Keratinocyte (primary cell): ENCODE measurements around the gene CHST15. TPM values are rescaled to one million over a fixed set of nuclear protein-coding genes. Genes with fewer than 3 reads are reported as not detected.

ENCODE experiments used
- DNase-seq: peaks from one replicate; pipeline ENCODE4 v3.0.0-alpha.2; 2011; ENCODE audit warnings: low read depth, missing footprints, low spot score
- FAIRE-seq: peaks from 2 replicates; lab custom pipeline; 2011; peaks lifted over from hg19 to GRCh38; lab: Jason Lieb, UNC
- H2AFZ ChIP-seq: 2 replicates; pipeline ENCODE4 v1.6.0; 2012; ENCODE audit warnings: low read length, control low read depth, inconsistent platforms; ENCODE audit not compliant: control insufficient read depth
- H3K27ac ChIP-seq: 2 replicates; pipeline ENCODE4 v1.5.1; 2011; ENCODE audit warnings: low read length; ENCODE audit not compliant: control insufficient read depth, insufficient read depth
- H3K27me3 ChIP-seq: 3 replicates; pipeline ENCODE4 v1.6.0; 2011; ENCODE audit warnings: low read length; ENCODE audit not compliant: control insufficient read depth, insufficient read depth; ENCODE audit errors: extremely low read depth
- H3K36me3 ChIP-seq, 2 experiments: 2 replicates in 1 of 2; 3 replicates in 1 of 2; pipeline ENCODE4 v1.5.1; 2011; ENCODE audit warnings: low read length in 2 of 2, mild to moderate bottlenecking in 1 of 2; ENCODE audit not compliant: control insufficient read depth in 2 of 2, insufficient read depth in 2 of 2; ENCODE audit errors: extremely low read depth in 1 of 2
- H3K4me1 ChIP-seq: 3 replicates; pipeline ENCODE4 v1.5.1; 2011; ENCODE audit warnings: low read length; ENCODE audit not compliant: control insufficient read depth, insufficient read depth; ENCODE audit errors: extremely low read depth
- H3K4me2 ChIP-seq: 3 replicates; pipeline ENCODE4 v1.6.0; 2011; ENCODE audit warnings: low read depth, low read length; ENCODE audit not compliant: control insufficient read depth, insufficient read depth; ENCODE audit errors: extremely low read depth
- H3K4me3 ChIP-seq, 3 experiments: fragments of 200-600 bp in 1 of 3; sonication (generic) in 1 of 3; 2 replicates in 2 of 3; 3 replicates in 1 of 3; pipeline ENCODE4 v1.5.1; 2011 to 2016; ENCODE audit warnings: low read length in 3 of 3, mild to moderate bottlenecking in 3 of 3, control low read depth in 2 of 3, inconsistent platforms in 1 of 3, low read depth in 1 of 3, mixed read lengths in 1 of 3, mixed run types in 1 of 3, moderate library complexity in 1 of 3; ENCODE audit not compliant: control insufficient read depth in 2 of 3, insufficient read depth in 2 of 3; ENCODE audit errors: extremely low read depth in 1 of 3
- H3K79me2 ChIP-seq: 2 replicates; pipeline ENCODE4 v1.6.0; 2012; ENCODE audit warnings: low read length; ENCODE audit not compliant: control insufficient read depth, insufficient read depth
- H3K9ac ChIP-seq: 3 replicates; pipeline ENCODE4 v1.6.0; 2011; ENCODE audit warnings: low read length; ENCODE audit not compliant: control insufficient read depth, insufficient read depth; ENCODE audit errors: extremely low read depth
- H3K9me1 ChIP-seq: 3 replicates; pipeline ENCODE4 v1.6.0; 2011; ENCODE audit warnings: low read length; ENCODE audit not compliant: control insufficient read depth, insufficient read depth; ENCODE audit errors: extremely low read depth
- H3K9me3 ChIP-seq: 2 replicates; pipeline ENCODE4 v1.5.1; 2012; ENCODE audit warnings: low read depth, low read length; ENCODE audit not compliant: control insufficient read depth
- H4K20me1 ChIP-seq: 3 replicates; pipeline ENCODE4 v1.6.0; 2011; ENCODE audit warnings: low read length; ENCODE audit not compliant: control insufficient read depth, insufficient read depth; ENCODE audit errors: extremely low read depth
- EZH2 ChIP-seq: IDR thresholded peaks from one replicate; pipeline ENCODE4 v1.6.1; 2012; ENCODE audit warnings: inconsistent platforms, mild to moderate bottlenecking, low read length, moderate library complexity
- dilution Hi-C: fragments of 300-500 bp; cut with MboI; formaldehyde crosslinking; loops from one replicate; pipeline ENCODE4 v1.7.0; 2020; ENCODE audit warnings: low sequenced_read_pairs; ENCODE audit not compliant: extremely low pct_ligation_motif_present
- polyA plus RNA-seq, 5 experiments: library from polyadenylated mRNA; depleted of rRNA in 3 of 5; stranded (reverse) in 3 of 5; stranded (forward) in 1 of 5; unstranded in 1 of 5; fragments of >200 nt; gene quantifications; 1 replicate in 1 of 5; 2 replicates in 3 of 5; 3 replicates in 1 of 5; pipeline versions ENCODE4 v1.2.1 to v1.2.3, GENCODE V29; 2011 to 2012; ENCODE audit warnings: missing spikeins in 2 of 5, low read depth in 1 of 5, low replicate concordance in 1 of 5
- TF ChIP-seq, protein P1 (sequence below), 3 experiments: IDR thresholded peaks in 1 of 3; conservative IDR thresholded peaks in 1 of 3; optimal IDR thresholded peaks in 1 of 3; 2 replicates in 2 of 3; 3 replicates in 1 of 3; pipeline versions ENCODE3 to v1.5.1; 2011; ENCODE audit warnings: low read length in 3 of 3, mild to moderate bottlenecking in 3 of 3, moderate library complexity in 2 of 3, control low read depth in 1 of 3, inconsistent platforms in 1 of 3; ENCODE audit not compliant: insufficient read depth in 2 of 3; ENCODE audit errors: extremely low read depth in 1 of 3

CHST15 gene
- polyA plus RNA-seq, 1 donor (not counting 4 experiments of a cell fraction or from before 2014, with no cell fraction given): 24.5 TPM

- Histone ChIP-seq H3K36me3 (peaks cover 26 to 27% of the 10 kb centered on the region in 2 experiments), H3K4me3 (no peak overlapping the region), H3K79me2 (no peaks in the 10 kb centered on the region), H3K9me3 (no peaks in the 10 kb centered on the region), H4K20me1 (no peaks in the 10 kb centered on the region), H3K4me1 (no peaks in the 10 kb centered on the region), H3K27me3 (no peaks in the 10 kb centered on the region), H3K9me1 (no peaks in the 10 kb centered on the region), H3K4me2 (no peak overlapping the region), H3K27ac (no peak overlapping the region), H3K9ac (no peak overlapping the region), H2AFZ (no peak overlapping the region)
- no peak for DNase-seq
- TF ChIP-seq EZH2: no peak
- TF ChIP-seq, protein P1, sequence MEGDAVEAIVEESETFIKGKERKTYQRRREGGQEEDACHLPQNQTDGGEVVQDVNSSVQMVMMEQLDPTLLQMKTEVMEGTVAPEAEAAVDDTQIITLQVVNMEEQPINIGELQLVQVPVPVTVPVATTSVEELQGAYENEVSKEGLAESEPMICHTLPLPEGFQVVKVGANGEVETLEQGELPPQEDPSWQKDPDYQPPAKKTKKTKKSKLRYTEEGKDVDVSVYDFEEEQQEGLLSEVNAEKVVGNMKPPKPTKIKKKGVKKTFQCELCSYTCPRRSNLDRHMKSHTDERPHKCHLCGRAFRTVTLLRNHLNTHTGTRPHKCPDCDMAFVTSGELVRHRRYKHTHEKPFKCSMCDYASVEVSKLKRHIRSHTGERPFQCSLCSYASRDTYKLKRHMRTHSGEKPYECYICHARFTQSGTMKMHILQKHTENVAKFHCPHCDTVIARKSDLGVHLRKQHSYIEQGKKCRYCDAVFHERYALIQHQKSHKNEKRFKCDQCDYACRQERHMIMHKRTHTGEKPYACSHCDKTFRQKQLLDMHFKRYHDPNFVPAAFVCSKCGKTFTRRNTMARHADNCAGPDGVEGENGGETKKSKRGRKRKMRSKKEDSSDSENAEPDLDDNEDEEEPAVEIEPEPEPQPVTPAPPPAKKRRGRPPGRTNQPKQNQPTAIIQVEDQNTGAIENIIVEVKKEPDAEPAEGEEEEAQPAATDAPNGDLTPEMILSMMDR (optimal IDR thresholded peaks at IDR 0.05 in 1 of 3, IDR thresholded peaks at IDR 0.05 in 1 of 3, conservative IDR thresholded peaks at IDR 0.05 in 1 of 3; ENCODE audit: extremely low read depth in 1 of 3, insufficient read depth in 2 of 3, low read length in 3 of 3): no peak
- dilution Hi-C loops: no loop called here
- no peak for FAIRE-seq
Observed at GRCh38 chr10:124014416-124015154, 78.8 kb downstream of the CHST15 start.

GRCh38 chr10:124013916-124014315 is 79.5 kb downstream of the CHST15 start:
- Histone ChIP-seq H3K9ac (no peak overlapping the region), H4K20me1 (no peaks in the 10 kb centered on the region), H3K9me1 (no peaks in the 10 kb centered on the region), H3K27me3 (no peaks in the 10 kb centered on the region), H3K27ac (no peak overlapping the region), H3K4me2 (no peak overlapping the region), H3K4me1 (no peaks in the 10 kb centered on the region), H2AFZ (no peak overlapping the region), H3K79me2 (no peaks in the 10 kb centered on the region), H3K9me3 (no peaks in the 10 kb centered on the region), H3K4me3 (no peak overlapping the region), H3K36me3 (peaks cover 26 to 28% of the 10 kb centered on the region in 2 experiments)
- TF ChIP-seq EZH2: no peak
- TF ChIP-seq, protein P1 (optimal IDR thresholded peaks at IDR 0.05 in 1 of 3, IDR thresholded peaks at IDR 0.05 in 1 of 3, conservative IDR thresholded peaks at IDR 0.05 in 1 of 3; ENCODE audit: extremely low read depth in 1 of 3, insufficient read depth in 2 of 3, low read length in 3 of 3): no peak
- no peak for FAIRE-seq
- no peak for DNase-seq
- dilution Hi-C loops: no loop called here
